NK-92 (cell line): ENCODE measurements around the gene PSMG4.

Experiments used
- DNase-seq: peaks from one replicate; lab custom pipeline; 2025; ENCODE audit not compliant: unreplicated experiment; lab: John Stamatoyannopoulos, UW

Gene PSMG4

GRCh38 chr6:3250231-3250675 lies 8.5 kb upstream of the PSMG4 start:
- no peak for DNase-seq

- peak; percentile 33 for DNase-seq
These were observed 7.1 kb upstream of the PSMG4 start for GRCh38 chr6:3251462-3252314.

- no peak for DNase-seq
These were observed 6.4 kb upstream of the PSMG4 start for GRCh38 chr6:3252369-3252768.

GRCh38 chr6:3252861-3253596 lies 5.7 kb upstream of the PSMG4 start:
- no peak for DNase-seq

GRCh38 chr6:3253597-3253961 lies 5.2 kb upstream of the PSMG4 start:
- DNase-seq = no peak

GRCh38 chr6:3258201-3258600 lies 546 bp upstream of the PSMG4 start:
- DNase-seq = no peak

- DNase-seq = no peak
These were observed 778 bp downstream of the PSMG4 start for GRCh38 chr6:3259491-3259958.

GRCh38 chr6:3260296-3260695 lies 1.5 kb downstream of the PSMG4 start:
- DNase-seq = no peak

GRCh38 chr6:3260772-3261517 lies 2.2 kb downstream of the PSMG4 start:
- DNase-seq = no peak

- no peak for DNase-seq
These were observed 2.7 kb downstream of the PSMG4 start for GRCh38 chr6:3261518-3261820.

GRCh38 chr6:3261921-3262320 lies 3.2 kb downstream of the PSMG4 start:
- DNase-seq = no peak

GRCh38 chr6:3263096-3263495 lies 4.3 kb downstream of the PSMG4 start:
- DNase-seq = no peak

- DNase-seq = no peak
These were observed 5.6 kb downstream of the PSMG4 start for GRCh38 chr6:3264356-3264755.

GRCh38 chr6:3265671-3266070 lies 6.9 kb downstream of the PSMG4 start:
- no peak for DNase-seq

GRCh38 chr6:3266170-3266569 lies 7.4 kb downstream of the PSMG4 start:
- DNase-seq = no peak

GRCh38 chr6:3267162-3267561 lies 8.4 kb downstream of the PSMG4 start:
- no peak for DNase-seq

GRCh38 chr6:3268680-3269079 lies 9.9 kb downstream of the PSMG4 start:
- no peak for DNase-seq

- no peak for DNase-seq
These were observed 10.7 kb downstream of the PSMG4 start for GRCh38 chr6:3269281-3269975.

GRCh38 chr6:3270258-3270657 lies 11.5 kb downstream of the PSMG4 start:
- DNase-seq = no peak

- DNase-seq = no peak
These were observed 13.0 kb downstream of the PSMG4 start for GRCh38 chr6:3271756-3272155.

- no peak for DNase-seq
These were observed 14.3 kb downstream of the PSMG4 start for GRCh38 chr6:3272911-3273547.
